HCT116 (cell line): Measurements from ENCODE around the gene MAPK4. TPM values are rescaled to one million over a fixed set of nuclear protein-coding genes. Genes with fewer than 3 reads are reported as not detected.

Experiments
- ATAC-seq: fragments of 200-7000 bp; cut with Tn5 transposase; 2 replicates; pipeline ENCODE4 v1.9.1; 2020; ENCODE audit warnings: mild to moderate bottlenecking, moderate library complexity
- BruUV-seq: library from RNA; stranded (reverse); fragments of 400-500 nt; replicated peaks from 2 replicates; lab custom pipeline; 2021; lab: Mats Ljungman, UMichigan
- CTCF ChIA-PET: fragments of 300-600 bp; sonication (Branson Sonifier 250); formaldehyde crosslinking; loops from one replicate; lab custom pipeline; 2021; ENCODE audit warnings: antibody characterized with exemption; lab: Charles Lee
- POLR2A ChIA-PET: fragments of 300-600, 350-600 bp; sonication (Branson Sonifier 250); formaldehyde crosslinking; loops from one replicate; lab custom pipeline; 2021; ENCODE audit warnings: antibody characterized with exemption; lab: Charles Lee
- RAD21 ChIA-PET, 2 experiments: fragments of 300-600 bp; sonication (Branson Sonifier 250); formaldehyde crosslinking; loops; one replicate each; lab custom pipeline; 2023; ENCODE audit warnings: low total read pairs in 2 of 2; ENCODE audit not compliant: uncharacterized antibody in 2 of 2, unreplicated experiment in 2 of 2, low non-redundant PET in 1 of 2; lab: Charles Lee
- DNase-seq: peaks from one replicate; pipeline ENCODE4 v3.0.0-alpha.2; 2010; ENCODE audit warnings: low read depth, low spot score
- H2AFZ ChIP-seq: fragments of 200-600 bp; shearing (Covaris generic), sonication (generic); 2 replicates; pipeline ENCODE4 v1.6.1; 2017; ENCODE audit warnings: low read depth, mixed run types, mixed read lengths, antibody characterized with exemption, low read length; ENCODE audit not compliant: poor library complexity, severe bottlenecking
- H3K27ac ChIP-seq: 2 replicates; pipeline ENCODE4 v1.5.1; 2012; ENCODE audit warnings: low read depth, low read length
- H3K27me3 ChIP-seq: fragments of 200-600 bp; sonication (generic); 2 replicates; pipeline ENCODE4 v1.6.1; 2016; ENCODE audit warnings: mixed run types, low read length, mixed read lengths; ENCODE audit not compliant: insufficient read depth
- H3K36me3 ChIP-seq, 2 experiments: fragments of 200-500 bp in 1 of 2; fragments of 200-600 bp in 1 of 2; sonication (Bioruptor generic) in 1 of 2; sonication (generic) in 1 of 2; 2 replicates each; pipeline versions ENCODE4 v1.5.1 to v1.6.1; 2014 to 2016; ENCODE audit warnings: low read length in 2 of 2, inconsistent platforms in 1 of 2, mixed read lengths in 1 of 2, mixed run types in 1 of 2; ENCODE audit not compliant: insufficient read depth in 2 of 2, control insufficient read depth in 1 of 2
- H3K4me1 ChIP-seq, 2 experiments: fragments of 200-600 bp in 1 of 2; sonication (generic) in 1 of 2; 2 replicates each; pipeline versions ENCODE4 v1.5.1 to v1.6.1; 2012 to 2017; ENCODE audit warnings: low read length in 2 of 2, inconsistent platforms in 1 of 2, mild to moderate bottlenecking in 1 of 2, mixed read lengths in 1 of 2, mixed run types in 1 of 2, moderate library complexity in 1 of 2; ENCODE audit not compliant: insufficient read depth in 2 of 2, control insufficient read depth in 1 of 2
- H3K4me2 ChIP-seq: fragments of 200-600 bp; sonication (generic); 2 replicates; pipeline ENCODE4 v1.6.1; 2017; ENCODE audit warnings: mixed run types, low read length, mixed read lengths
- H3K4me3 ChIP-seq, 2 experiments: fragments of 200-600 bp in 1 of 2; sonication (generic) in 1 of 2; replicated peaks in 1 of 2; 2 replicates each; pipeline ENCODE4 v1.5.1; 2011 to 2016; ENCODE audit warnings: low read length in 2 of 2, control low read depth in 1 of 2, low read depth in 1 of 2, mild to moderate bottlenecking in 1 of 2, mixed read lengths in 1 of 2, mixed run types in 1 of 2
- H3K79me2 ChIP-seq: fragments of 200-600 bp; sonication (generic); 2 replicates; pipeline ENCODE4 v1.6.1; 2017; ENCODE audit warnings: mild to moderate bottlenecking, mixed run types, low read length, moderate library complexity, mixed read lengths; ENCODE audit not compliant: insufficient read depth
- H3K9ac ChIP-seq: fragments of 200-600 bp; sonication (generic); 2 replicates; pipeline ENCODE4 v1.6.1; 2016; ENCODE audit warnings: low read length, mixed read lengths
- H3K9me2 ChIP-seq: fragments of 200-600 bp; sonication (generic), shearing (Covaris generic); 2 replicates; pipeline ENCODE4 v1.6.1; 2017; ENCODE audit warnings: mixed run types, mild to moderate bottlenecking, moderate library complexity; ENCODE audit not compliant: insufficient read depth
- H3K9me3 ChIP-seq, 2 experiments: fragments of 200-500 bp in 1 of 2; fragments of 200-600 bp in 1 of 2; sonication (Bioruptor generic) in 1 of 2; sonication (generic) in 1 of 2; 2 replicates each; pipeline ENCODE4 v1.6.1; 2014 to 2017; ENCODE audit warnings: low read length in 2 of 2, mixed read lengths in 2 of 2, inconsistent platforms in 1 of 2, low read depth in 1 of 2, mild to moderate bottlenecking in 1 of 2, mixed run types in 1 of 2, moderate library complexity in 1 of 2; ENCODE audit not compliant: control insufficient read depth in 1 of 2, insufficient read depth in 1 of 2
- H4K20me1 ChIP-seq: fragments of 200-600 bp; sonication (generic), shearing (Covaris generic); 2 replicates; pipeline ENCODE4 v1.6.1; 2017; ENCODE audit warnings: mixed run types, mild to moderate bottlenecking, moderate library complexity; ENCODE audit not compliant: insufficient read depth
- ATF3 ChIP-seq: IDR thresholded peaks from 2 replicates; pipeline ENCODE4 v1.6.1; 2012
- CBX3 ChIP-seq: IDR thresholded peaks from 2 replicates; pipeline ENCODE4 v1.6.1; 2012; ENCODE audit warnings: low read depth
- CEBPB ChIP-seq: IDR thresholded peaks from 2 replicates; pipeline ENCODE4 v1.6.1; 2012; ENCODE audit warnings: low read depth
- CTCF ChIP-seq, 3 experiments: fragments of 200-600 bp in 1 of 3; sonication (generic) in 1 of 3; IDR thresholded peaks in 2 of 3; conservative IDR thresholded peaks in 1 of 3; 2 replicates each; pipeline ENCODE4 v1.5.1; 2012 to 2017; ENCODE audit warnings: low read depth in 2 of 3, low read length in 2 of 3, antibody characterized with exemption in 1 of 3, borderline replicate concordance in 1 of 3, control low read depth in 1 of 3, mild to moderate bottlenecking in 1 of 3, mixed read lengths in 1 of 3, mixed run types in 1 of 3, moderate library complexity in 1 of 3; ENCODE audit not compliant: insufficient read depth in 1 of 3
- ELF1 ChIP-seq: IDR thresholded peaks from 2 replicates; pipeline ENCODE4 v1.6.1; 2012; ENCODE audit warnings: low read depth, borderline replicate concordance
- EZH2phosphoT487 ChIP-seq: fragments of 200-600 bp; IDR thresholded peaks from 2 replicates; pipeline ENCODE4 v1.6.1; 2018; ENCODE audit warnings: antibody characterized with exemption, borderline replicate concordance
- POLR2A ChIP-seq: IDR thresholded peaks from 2 replicates; pipeline ENCODE4 v1.7.0; 2011; ENCODE audit warnings: borderline replicate concordance; ENCODE audit not compliant: insufficient read depth, insufficient read length; ENCODE audit errors: extremely low read depth
- POLR2AphosphoS5 ChIP-seq: IDR thresholded peaks from 2 replicates; pipeline ENCODE4 v1.6.1; 2011; ENCODE audit warnings: mild to moderate bottlenecking, low read depth, low read length, moderate library complexity
- RAD21 ChIP-seq: IDR thresholded peaks from 2 replicates; pipeline ENCODE4 v1.6.1; 2012; ENCODE audit warnings: low read depth, mild to moderate bottlenecking
- SIN3A ChIP-seq: IDR thresholded peaks from 2 replicates; pipeline ENCODE4 v1.6.1; 2012; ENCODE audit warnings: low read depth
- SRF ChIP-seq: IDR thresholded peaks from 2 replicates; pipeline ENCODE4 v1.6.1; 2012; ENCODE audit warnings: low read depth
- TCF7L2 ChIP-seq: IDR thresholded peaks from 2 replicates; pipeline ENCODE4 v1.7.0; 2011; ENCODE audit warnings: borderline replicate concordance, inconsistent platforms; ENCODE audit not compliant: insufficient read depth, insufficient read length; ENCODE audit errors: extremely low read depth
- ZFX ChIP-seq: fragments of 450-650 bp; IDR thresholded peaks from 2 replicates; pipeline ENCODE4 v1.6.1; 2017
- ZNF274 ChIP-seq: fragments of 200-500 bp; sonication (Bioruptor generic); IDR thresholded peaks from 2 replicates; pipeline ENCODE4 v1.6.1; 2014; ENCODE audit warnings: mild to moderate bottlenecking, low read depth, low read length, inconsistent platforms
- intact Hi-C: fragments of 100-400 bp; cut with micrococcal nuclease; formaldehyde crosslinking; loops from 2 replicates; pipeline ENCODE4 v1.10.0; 2022
- total RNA-seq: library from RNA; stranded (reverse); gene quantifications from one replicate; pipeline ENCODE4 v1.2.1, GENCODE V29; 2021; ENCODE audit not compliant: unreplicated experiment
- TF ChIP-seq, protein P1 (sequence below): IDR thresholded peaks from 2 replicates; pipeline ENCODE4 v1.6.1; 2012

MAPK4 gene
- total RNA-seq, 1 experiment from 2014 or later = 0.89 TPM

DNA sequence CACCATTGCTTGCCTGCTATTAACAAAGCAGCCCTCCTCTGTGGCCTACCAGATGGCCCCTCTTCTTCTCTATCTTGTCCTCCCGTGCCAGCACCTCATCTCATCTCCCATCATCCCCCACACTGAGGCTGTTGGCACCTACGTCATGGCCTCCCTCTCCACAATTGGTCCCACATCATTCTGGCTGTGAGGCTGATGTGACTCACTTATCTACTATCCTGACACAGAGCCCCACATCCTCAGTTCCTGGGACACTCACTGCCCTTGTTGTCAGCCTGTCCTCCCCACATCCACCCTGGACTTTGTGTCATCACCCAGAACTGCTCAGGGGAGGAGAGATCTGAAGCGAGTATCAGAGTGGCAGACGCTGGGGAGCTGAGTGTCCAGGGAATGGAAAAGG, 157.0 kb downstream of the MAPK4 start:
- H3K4me3 ChIP-seq = no peak overlapping the region
- RAD21 ChIA-PET = no interaction called here
- DNase-seq = no peak
- TF ChIP-seq POLR2AphosphoS5 (no peak), SIN3A (no peak), ELF1 (no peak), CBX3 (no peak), SRF (no peak), RAD21 (no peak), ZNF274 (no peak), CTCF (IDR thresholded peaks at IDR 0.05 in 2 of 3, conservative IDR thresholded peaks at IDR 0.05 in 1 of 3; ENCODE audit: borderline replicate concordance in 1 of 3, insufficient read depth in 1 of 3, low read depth in 2 of 3, low read length in 2 of 3) (no peak), TCF7L2 (no peak), CEBPB (no peak), POLR2A (no peak), ZFX (no peak), EZH2phosphoT487 (no peak), ATF3 (no peak)
- TF ChIP-seq, protein P1, sequence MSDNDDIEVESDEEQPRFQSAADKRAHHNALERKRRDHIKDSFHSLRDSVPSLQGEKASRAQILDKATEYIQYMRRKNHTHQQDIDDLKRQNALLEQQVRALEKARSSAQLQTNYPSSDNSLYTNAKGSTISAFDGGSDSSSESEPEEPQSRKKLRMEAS = no peak
- TF ChIP-seq, all 23 proteins: peak for 0
- no peak overlapping the region for H3K9ac ChIP-seq
- ATAC-seq = no peak
- no peaks in the 10 kb centered on the region for H3K36me3 ChIP-seq
- CTCF ChIA-PET = no interaction called here
- no peaks in the 10 kb centered on the region for H3K4me1 ChIP-seq
- no peaks in the 10 kb centered on the region for H4K20me1 ChIP-seq
- no peaks in the 10 kb centered on the region for H3K9me2 ChIP-seq
- no TSS peak for BruUV-seq
- H3K4me2 ChIP-seq = no peak overlapping the region
- no peak overlapping the region for H2AFZ ChIP-seq
- POLR2A ChIA-PET = no interaction called here
- no peaks in the 10 kb centered on the region for H3K79me2 ChIP-seq
- no peaks in the 10 kb centered on the region for H3K27me3 ChIP-seq
- no peaks in the 10 kb centered on the region for H3K9me3 ChIP-seq
- H3K27ac ChIP-seq = no peak overlapping the region
- intact Hi-C loops = no loop called here
